H1 (cell line): ENCODE data around the gene DPT. TPM values are rescaled to one million over a fixed set of nuclear protein-coding genes. Genes with fewer than 3 reads are reported as not detected.

Source experiments
- CBX8 ChIP-seq: fragments of 300-800, 300-1000 bp; sonication (generic); IDR thresholded peaks from 2 replicates; pipeline ENCODE4 v1.7.1; 2016; ENCODE audit warnings: low read depth, low read length, borderline replicate concordance
- MAFK ChIP-seq: IDR thresholded peaks from 2 replicates; pipeline ENCODE4 v1.6.1; 2012; ENCODE audit warnings: low read depth, mild to moderate bottlenecking, improper control_type of control experiment, low read length
- RAD21 ChIP-seq, 2 experiments: IDR thresholded peaks in 1 of 2; conservative IDR thresholded peaks in 1 of 2; 2 replicates each; pipeline ENCODE4 v1.6.1; 2011; ENCODE audit warnings: low read depth in 2 of 2, low read length in 2 of 2, improper control_type of control experiment in 1 of 2, inconsistent platforms in 1 of 2, mild to moderate bottlenecking in 1 of 2, moderate library complexity in 1 of 2
- RXRA ChIP-seq: IDR thresholded peaks from 2 replicates; pipeline ENCODE4 v1.6.1; 2011; ENCODE audit warnings: low read depth, mild to moderate bottlenecking, low read length, moderate library complexity; ENCODE audit not compliant: insufficient read depth
- SAP30 ChIP-seq: fragments of 300-600 bp; sonication (generic); IDR thresholded peaks from 2 replicates; pipeline ENCODE4 v1.7.1; 2012; ENCODE audit warnings: low read length, moderate library complexity, mild to moderate bottlenecking, inconsistent platforms; ENCODE audit not compliant: insufficient read depth, insufficient replicate concordance
- SUZ12 ChIP-seq: fragments of 200-600 bp; sonication (generic); IDR thresholded peaks from 2 replicates; pipeline ENCODE4 v1.6.1; 2012; ENCODE audit warnings: mild to moderate bottlenecking, inconsistent platforms, low read length, moderate library complexity, mixed read lengths
- polyA plus RNA-seq, 7 experiments: library from polyadenylated mRNA; depleted of rRNA in 3 of 7; stranded (reverse) in 5 of 7; unstranded in 2 of 7; fragments of >200 nt in 5 of 7; fragments of 200-250 nt in 2 of 7; gene quantifications; 1 replicate in 5 of 7; 2 replicates in 1 of 7; 4 replicates in 1 of 7; pipeline versions ENCODE4 v1.2.1 to v1.2.3, GENCODE V29; 2011 to 2013; ENCODE audit warnings: missing spikeins in 2 of 7, mixed read lengths in 2 of 7
- total RNA-seq: library from RNA; stranded (reverse); fragmentation: NEBNext Ultra II Directional; extraction: Animal tissue kit (Norgen Biotek cat#: 25700); gene quantifications from 2 replicates; pipeline ENCODE4 v1.2.1, GENCODE V29; 2021
- TF ChIP-seq, protein P1 (sequence below): IDR thresholded peaks from 2 replicates; pipeline ENCODE4 v1.6.1; 2011; ENCODE audit warnings: low read depth, mild to moderate bottlenecking, low read length; ENCODE audit not compliant: insufficient read depth

Gene DPT
- total and polyA plus RNA-seq, 2 of the 8 experiments (the other 6 are each of a cell fraction or from before 2014, with no cell fraction given): not detected

DNA sequence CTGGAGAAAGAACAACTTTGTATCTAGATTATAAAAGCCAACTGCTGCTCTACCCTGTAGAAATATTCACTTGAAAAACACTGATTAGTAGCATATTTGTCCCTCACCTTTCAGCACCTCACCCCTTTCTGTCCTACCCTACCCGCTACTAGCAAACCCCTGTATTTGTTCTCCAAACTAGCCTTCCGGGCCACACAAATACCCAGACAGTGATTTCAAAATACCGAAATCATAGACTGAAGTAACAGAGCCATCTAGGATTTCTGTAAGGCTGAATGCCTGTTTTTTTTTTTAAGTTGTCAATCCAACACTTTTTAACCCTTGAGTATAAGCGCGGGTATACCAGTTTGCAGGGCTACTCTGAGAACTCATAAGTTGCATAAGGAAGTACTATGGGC, 398 bp upstream of the DPT start (continued):
- TF ChIP-seq RAD21 (IDR thresholded peaks at IDR 0.05 in 1 of 2, conservative IDR thresholded peaks at IDR 0.05 in 1 of 2; ENCODE audit: low read depth in 2 of 2, low read length in 2 of 2): no peak
- TF ChIP-seq SUZ12: no peak
- TF ChIP-seq, protein P1, sequence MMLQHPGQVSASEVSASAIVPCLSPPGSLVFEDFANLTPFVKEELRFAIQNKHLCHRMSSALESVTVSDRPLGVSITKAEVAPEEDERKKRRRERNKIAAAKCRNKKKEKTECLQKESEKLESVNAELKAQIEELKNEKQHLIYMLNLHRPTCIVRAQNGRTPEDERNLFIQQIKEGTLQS: no peak
- TF ChIP-seq MAFK: no peak
- TF ChIP-seq CBX8: no peak
- TF ChIP-seq RXRA: no peak
- TF ChIP-seq SAP30: no peak
